Heart left ventricle (tissue), 13 donors: ENCODE measurements around the gene POLR2J.

Experiments
- CTCF ChIP-seq, 12 donors: fragments of 200-600 bp; sonication (generic) in 4 of 12; IDR thresholded peaks; one replicate each; pipeline versions ENCODE4 v1.5.0 to v1.8.0; 2018 to 2022; ENCODE audit warnings: antibody characterized with exemption in 12 of 12, mild to moderate bottlenecking in 5 of 12
- POLR2A ChIP-seq, 2 donors: fragments of 450-650 bp; IDR thresholded peaks; one replicate each; pipeline ENCODE4 v1.6.1; 2017; ENCODE audit warnings: antibody characterized with exemption in 2 of 2, mild to moderate bottlenecking in 2 of 2, moderate library complexity in 2 of 2
- donor health status: ischemic (EF 13 %, LVEDD 7.1; RV severe dilation, severe dysfunction).
- donor health status: DM: no; HTN: yes; CAD: no.
- donor health status: DM: no; HTN: no; CAD: no.
- donor health status: ischemic (EF 25% LVEDD 6.9; RV normal size, moderate dysfunction).
- donor health status: ischemic (EF 25% LVEDD 5.7; RV mildly dilated, moderate dysfunction).
- donor health status: ischemic (EF 35%, LVEDD 5.7; RV mildly dilated, moderate dysfunction).
- donor health status: nonischemic (EF 11% LVEDD 7.7; RV severe dilation, severe dysfunction).
- donor health status: DM: yes; HTN: yes; CAD: no.
- donor health status: PGD.
- donor health status: ischemic (EF 29% LVEDD 5.4; RV normal size, mild dysfunction).
- donor health status: nonischemic (EF 23%, LVEDD 6.1; RV moderate dilation, normal function).

- no peak for TF ChIP-seq CTCF (IDR thresholded peaks at IDR 0.05)
- TF ChIP-seq POLR2A (IDR thresholded peaks at IDR 0.05), result no peak
Observed at GRCh38 chr7:102459221-102459844, 19.4 kb downstream of the POLR2J start.
